Stimulated activated CD4-positive, alpha-beta T cell treated with anti-CD3 and anti-CD28 coated beads, Interleukin-2, amount 100 ng/mL, for 24 hours (primary cell): ENCODE results near the gene KCTD4.
"Not testable (repeated sequence)": the region's sequence is repeated elsewhere in the genome, so short reads cannot be mapped to it uniquely, and the experiment has no call there.

Source experiments
- DNase-seq, 2 donors: peaks; one replicate each; pipeline ENCODE4 v3.0.0-alpha.2; 2020

KCTD4 gene

DNA sequence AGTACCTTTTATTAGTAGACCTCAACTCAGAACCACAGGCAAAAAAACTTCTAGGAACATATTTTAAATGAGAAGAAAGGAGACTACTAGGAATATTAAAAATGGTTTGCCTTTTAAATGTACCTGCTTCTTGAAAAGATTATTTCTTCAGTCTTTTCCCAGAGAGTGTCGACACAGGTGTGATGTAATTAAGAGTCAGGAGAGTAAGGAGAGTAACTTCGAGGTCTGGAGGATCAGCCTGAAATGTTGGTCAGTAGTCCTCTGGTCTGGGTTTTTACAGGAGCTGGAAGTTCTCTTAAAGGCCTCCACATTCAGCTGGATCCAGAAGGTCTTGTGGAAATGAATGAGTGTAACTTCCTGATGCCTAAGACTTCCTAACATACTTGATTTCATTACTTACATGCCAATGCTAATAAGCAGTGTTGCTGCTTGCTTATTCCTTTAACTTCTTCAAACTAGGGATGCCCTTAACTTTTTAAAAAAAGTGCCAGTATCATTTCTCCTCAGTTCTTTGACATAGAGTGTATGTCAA, at the start of gene KCTD4:
Gene KCTD4, minus strand, starts transcription at position 345 of the 532 bp plus-strand sequence. CDS start 6,478 bp downstream, outside the sequence.
- DNase-seq = no peak

GRCh38 chr13:45249662-45250061, 48.8 kb upstream of the KCTD4 start:
- DNase-seq = no peak

- DNase-seq = not testable (repeated sequence)
These were observed 43.9 kb upstream of the KCTD4 start for GRCh38 chr13:45244736-45245135.

- no peak for DNase-seq
These were observed 42.2 kb upstream of the KCTD4 start for GRCh38 chr13:45243077-45243476.

DNA sequence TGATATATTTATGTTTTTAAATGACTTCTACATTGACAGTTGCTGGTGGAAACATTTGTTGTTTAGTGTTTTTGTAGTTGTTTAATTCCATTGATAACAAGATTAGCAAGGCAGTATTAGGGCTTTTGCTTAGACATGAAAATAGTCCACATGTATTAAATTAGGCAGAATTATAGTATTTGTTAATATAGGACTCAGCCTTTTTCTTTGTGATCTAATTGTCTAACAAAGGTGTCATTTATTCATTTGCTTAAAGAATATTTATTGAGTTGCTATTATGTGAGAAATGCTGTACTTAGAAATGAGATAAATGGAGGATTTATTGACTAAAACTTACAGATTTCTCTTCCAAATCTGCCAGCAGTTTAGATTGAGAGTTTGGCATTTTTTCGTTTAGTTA, 41.7 kb upstream of the KCTD4 start:
- DNase-seq = no peak

GRCh38 chr13:45242070-45242469, 41.2 kb upstream of the KCTD4 start:
- DNase-seq = no peak

DNA sequence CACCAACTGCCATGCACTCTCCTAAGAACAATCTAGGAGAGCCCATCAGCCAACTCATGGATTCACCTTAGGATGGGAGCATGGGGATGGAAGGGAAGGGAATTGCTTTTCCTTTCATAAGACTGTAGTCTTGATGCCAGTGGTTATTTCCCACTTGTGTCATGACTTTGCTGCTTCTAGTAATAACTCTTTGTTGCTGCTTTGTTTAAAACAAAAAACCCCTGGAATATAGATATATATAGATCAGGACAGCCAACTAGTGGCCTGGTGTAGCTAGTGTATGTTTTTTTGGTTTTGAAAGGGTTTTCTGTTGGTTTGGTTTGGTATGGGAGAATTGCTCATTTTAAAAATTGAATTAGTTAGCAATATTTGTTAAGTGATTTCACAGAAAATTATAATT, 39.3 kb upstream of the KCTD4 start:
- DNase-seq = no peak

DNA sequence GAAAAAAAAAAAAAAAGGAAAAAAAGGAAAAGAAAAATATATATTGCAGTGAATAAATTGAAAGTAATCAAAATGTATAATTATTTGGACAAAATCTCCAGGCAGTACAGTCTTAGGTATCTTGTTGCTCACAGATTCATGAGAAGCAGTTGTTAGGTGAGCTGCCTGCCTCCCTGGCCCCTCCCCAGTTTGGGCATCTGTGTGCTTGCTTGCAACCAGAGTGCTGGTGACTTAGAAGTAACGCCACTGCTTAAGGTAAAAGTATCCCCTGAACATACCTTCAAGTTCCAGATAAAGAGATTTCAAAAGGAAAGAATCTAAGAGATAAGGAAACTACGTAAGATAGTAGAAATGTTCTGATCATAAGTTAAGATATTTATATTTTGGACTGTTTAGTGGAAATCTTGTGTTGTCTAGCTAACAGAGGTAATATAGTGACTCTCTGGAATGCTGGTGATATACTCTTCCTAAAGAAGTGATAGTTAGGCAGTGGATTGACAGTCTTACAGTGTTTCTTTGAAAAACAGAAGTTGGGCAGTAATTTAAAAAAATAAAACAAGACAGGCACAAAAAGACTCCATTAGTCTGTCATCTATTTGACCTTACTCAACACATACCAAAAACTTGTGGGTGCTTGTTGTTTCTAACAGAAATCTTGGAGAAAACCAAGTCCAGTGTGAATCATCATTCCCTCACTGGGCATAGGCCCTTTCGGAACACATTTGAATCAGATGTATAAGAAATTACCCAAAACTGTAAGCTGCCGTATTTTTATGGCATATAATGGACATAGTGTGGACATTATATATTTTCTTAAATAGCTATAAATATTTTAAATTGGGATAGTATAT, 38.3 kb upstream of the KCTD4 start:
- DNase-seq = no peak

GRCh38 chr13:45232591-45232990, 31.7 kb upstream of the KCTD4 start:
- no peak for DNase-seq

DNA sequence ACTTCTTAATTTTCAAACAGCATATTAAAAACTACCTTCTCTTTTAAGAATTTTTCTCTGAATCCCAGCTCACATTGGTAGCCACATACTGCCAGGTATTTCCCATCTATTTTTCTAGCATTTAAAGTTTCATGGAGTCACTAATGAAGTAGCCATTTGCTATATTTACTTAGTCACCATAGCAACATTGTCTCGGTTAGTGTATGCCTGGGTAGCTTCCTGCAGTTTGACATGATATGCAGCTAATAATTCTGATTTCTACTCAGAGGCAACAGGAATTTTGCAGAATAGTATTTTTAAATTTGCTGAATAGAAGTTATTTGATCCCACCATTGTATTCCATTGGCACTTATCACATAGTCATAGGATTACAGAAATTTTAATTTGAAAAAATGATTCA, 30.9 kb upstream of the KCTD4 start:
- DNase-seq = no peak

GRCh38 chr13:45231305-45231704, 30.5 kb upstream of the KCTD4 start:
- no peak for DNase-seq

GRCh38 chr13:45229172-45229571, 28.3 kb upstream of the KCTD4 start:
- DNase-seq = no peak

DNA sequence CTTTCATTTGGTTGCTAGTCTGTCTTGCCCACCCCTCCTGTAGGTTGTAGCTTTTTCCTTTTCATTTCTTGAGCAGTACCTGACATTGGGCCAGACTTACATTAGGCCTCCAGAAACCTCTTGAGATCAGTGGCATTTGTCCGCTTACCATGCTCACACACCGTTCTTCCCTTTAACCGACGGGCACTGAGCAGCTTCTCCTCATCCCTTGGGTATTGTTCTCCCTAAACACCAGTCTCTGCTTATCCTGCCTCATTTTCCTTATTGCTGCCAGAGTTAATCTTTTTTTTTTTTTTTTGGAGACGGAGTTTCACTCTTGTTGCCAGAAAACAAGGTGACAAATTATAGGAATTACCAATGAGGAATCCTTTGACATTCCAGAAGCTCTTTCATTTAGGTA, 27.2 kb upstream of the KCTD4 start:
- no peak for DNase-seq

DNA sequence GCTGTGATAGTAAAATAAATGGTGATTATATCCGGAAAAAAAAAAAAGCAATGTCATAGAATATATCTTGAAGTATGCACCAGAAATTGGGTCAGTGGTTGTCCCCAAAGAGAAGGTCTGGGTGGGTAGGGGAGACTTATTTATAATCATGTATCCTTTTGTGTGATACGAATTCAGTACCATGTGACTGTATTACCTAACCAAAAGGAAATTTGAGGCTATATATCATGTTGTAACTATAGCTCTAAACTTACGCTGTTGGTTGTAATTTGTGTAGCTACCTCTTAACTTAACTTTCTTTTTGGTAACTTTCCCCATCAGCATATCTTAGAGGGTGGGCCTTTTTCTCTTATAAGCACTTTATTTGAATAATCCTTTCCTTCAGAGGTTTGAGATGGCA, 25.2 kb upstream of the KCTD4 start:
- DNase-seq = no peak

DNA sequence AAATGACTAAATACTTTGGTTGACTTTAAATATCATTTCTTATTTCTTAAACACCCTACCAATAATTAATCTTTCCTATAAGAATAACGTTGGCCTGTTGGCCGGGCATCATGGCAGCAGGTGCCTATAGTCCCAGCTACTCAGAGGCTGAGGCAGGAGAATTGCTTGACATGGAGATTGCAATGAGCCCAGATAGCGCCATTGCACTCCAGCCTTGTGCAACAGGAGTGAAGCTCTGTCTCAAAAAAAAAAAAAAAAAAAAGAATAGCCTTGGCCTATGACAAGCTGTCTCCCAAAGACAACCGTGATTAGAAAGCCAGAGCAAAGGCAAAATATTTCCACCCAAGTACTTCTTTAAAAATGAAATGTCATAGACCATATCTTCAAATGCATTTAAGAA, 24.5 kb upstream of the KCTD4 start:
- no peak for DNase-seq

DNA sequence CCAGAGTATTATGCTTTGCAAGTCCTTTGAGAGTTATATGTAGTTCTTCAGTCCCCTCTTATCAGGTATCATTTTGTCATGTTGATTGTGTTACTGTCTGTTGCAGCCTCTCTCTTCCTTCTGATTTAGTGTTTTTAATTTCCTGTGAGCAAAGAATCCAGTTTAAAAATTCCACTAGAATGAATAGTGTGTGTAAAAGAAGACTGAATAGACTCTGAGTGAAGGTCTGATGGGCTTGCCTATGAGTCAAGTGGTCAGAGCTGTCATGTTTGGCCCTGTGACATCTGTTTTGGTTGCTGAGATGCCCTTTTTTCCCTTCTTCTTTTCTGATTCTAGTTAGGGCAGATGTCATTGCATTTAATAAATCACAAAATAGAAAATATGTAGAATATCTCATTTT, 23.3 kb upstream of the KCTD4 start:
- DNase-seq = no peak

GRCh38 chr13:45222919-45223318, 22.1 kb upstream of the KCTD4 start:
- DNase-seq = no peak

DNA sequence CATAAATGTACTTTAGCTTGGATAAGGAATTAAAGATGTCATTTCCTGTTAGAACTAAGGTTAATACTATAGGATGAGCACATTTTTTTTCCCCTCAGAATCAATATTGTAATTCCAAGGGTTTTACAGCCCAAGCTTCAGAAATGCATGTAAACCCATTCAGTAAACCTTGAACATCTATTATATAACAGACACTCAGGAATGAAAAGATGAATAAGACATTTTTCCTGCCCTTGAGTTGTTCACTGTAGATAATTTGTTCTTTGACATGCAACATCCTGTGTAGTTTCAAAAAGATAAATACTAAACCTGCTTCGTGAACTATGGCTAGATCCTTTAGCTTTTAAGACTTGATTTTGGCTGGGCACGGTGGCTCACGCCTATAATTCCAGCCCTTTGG, 21.7 kb upstream of the KCTD4 start:
- DNase-seq = no peak

DNA sequence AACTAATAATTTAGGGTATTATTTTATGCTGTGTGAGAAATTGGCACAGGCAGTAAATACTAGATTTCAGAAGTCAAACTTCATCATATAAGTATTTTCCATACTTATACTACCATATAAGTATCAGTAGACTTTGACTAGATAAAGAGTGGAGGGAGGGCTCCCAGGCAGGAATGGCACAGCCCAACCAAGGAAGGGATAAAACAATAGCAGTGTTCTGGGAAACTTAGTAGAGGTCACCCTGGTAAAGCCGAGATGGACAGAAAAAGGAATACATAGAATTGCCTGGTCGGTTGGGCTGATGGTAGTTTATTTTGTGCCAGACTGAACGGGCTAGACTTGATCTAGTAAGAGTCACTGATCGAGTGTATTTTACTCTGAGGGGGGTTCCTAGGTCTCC, 19.6 kb upstream of the KCTD4 start:
- no peak for DNase-seq

- no peak for DNase-seq
These were observed 19.1 kb upstream of the KCTD4 start for GRCh38 chr13:45219938-45220375.

- no peak for DNase-seq
These were observed 18.5 kb upstream of the KCTD4 start for GRCh38 chr13:45219123-45219891.

- DNase-seq = no peak
These were observed 17.8 kb upstream of the KCTD4 start for GRCh38 chr13:45218689-45219088.

GRCh38 chr13:45216193-45216592, 15.3 kb upstream of the KCTD4 start:
- no peak for DNase-seq
